Suppressor macrophage (primary cell): ENCODE measurements around the gene VCY1B.
"Not testable (repeated sequence)": the region's sequence is repeated elsewhere in the genome, so short reads cannot be mapped to it uniquely, and the experiment has no call there.

ENCODE experiments used
- DNase-seq, 4 experiments: peaks; one replicate each; pipeline ENCODE4 v3.0.0-alpha.2; 2020 to 2022
- total RNA-seq, 17 experiments: gene quantifications; one replicate each; lab custom pipeline; 2026; ENCODE audit warnings: mixed read lengths in 6 of 17, inconsistent platforms in 3 of 17; lab: John Stamatoyannopoulos, UW

Gene VCY1B
- 0 reads per million in 17 experiments for total RNA-seq

GRCh38 chrY:14055927-14056326 lies at the start of gene VCY1B:
VCY1B (plus strand) TSS chrY:14056227; CDS start chrY:14056290, 63 bp downstream.
- DNase-seq, result not testable (repeated sequence)

DNA sequence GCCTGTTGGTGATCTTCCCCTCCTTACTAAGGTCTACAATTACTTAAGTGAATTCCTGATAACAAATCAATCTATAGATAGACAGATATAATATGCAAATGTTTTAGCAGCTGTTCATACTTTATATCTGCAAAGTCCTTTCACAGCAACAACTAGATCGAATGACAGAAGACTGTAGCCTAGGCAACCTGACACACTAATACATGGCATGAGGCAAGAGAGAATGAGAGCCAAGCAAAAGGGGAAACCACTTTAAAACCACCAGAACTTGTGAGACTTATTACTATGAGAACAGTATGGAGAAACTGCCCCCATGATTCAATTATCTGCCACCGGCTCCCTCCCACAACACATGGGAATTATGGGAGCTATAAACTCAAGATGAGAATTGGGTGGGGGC lies 44.1 kb upstream of the VCY1B start:
- DNase-seq, result not testable (repeated sequence)

DNA sequence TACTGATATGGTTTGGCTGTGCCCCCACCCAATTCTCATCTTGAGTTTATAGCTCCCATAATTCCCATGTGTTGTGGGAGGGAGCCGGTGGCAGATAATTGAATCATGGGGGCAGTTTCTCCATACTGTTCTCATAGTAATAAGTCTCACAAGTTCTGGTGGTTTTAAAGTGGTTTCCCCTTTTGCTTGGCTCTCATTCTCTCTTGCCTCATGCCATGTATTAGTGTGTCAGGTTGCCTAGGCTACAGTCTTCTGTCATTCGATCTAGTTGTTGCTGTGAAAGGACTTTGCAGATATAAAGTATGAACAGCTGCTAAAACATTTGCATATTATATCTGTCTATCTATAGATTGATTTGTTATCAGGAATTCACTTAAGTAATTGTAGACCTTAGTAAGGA lies 25.6 kb upstream of the VCY1B start:
- DNase-seq, result not testable (repeated sequence)

DNA sequence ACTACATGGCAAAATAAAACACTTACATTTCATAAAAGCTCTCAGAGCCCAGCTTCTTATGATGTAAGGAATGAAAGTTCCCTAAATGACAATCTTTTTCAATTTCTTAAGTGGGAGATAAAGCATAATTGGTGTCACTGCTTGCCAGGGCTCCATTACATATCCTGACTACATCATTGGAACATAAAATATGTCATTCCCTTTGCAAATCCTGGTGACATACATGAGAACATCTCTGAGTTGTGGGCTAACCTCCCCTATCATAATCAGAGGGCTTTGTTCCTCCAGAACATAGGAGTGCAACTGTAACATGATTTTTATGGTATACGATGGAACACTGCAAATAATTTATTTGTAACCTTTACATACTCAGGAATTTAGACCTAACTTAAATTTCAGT lies 29.9 kb downstream of the VCY1B start:
- DNase-seq, result no peak
